GM21737 (cell line): ENCODE results near the gene G6PC3.

Experiments used
- ATAC-seq: cut with Tn5 transposase; IDR thresholded peaks from one replicate; pipeline ENCODE4 v1.9.1; 2021; ENCODE audit warnings: mild to moderate bottlenecking, moderate library complexity; ENCODE audit not compliant: unreplicated experiment

Gene G6PC3

GRCh38 chr17:44059101-44059892 lies 11.2 kb upstream of the G6PC3 start:
- no peak for ATAC-seq

- ATAC-seq, result no peak
Observed at GRCh38 chr17:44061446-44061845, 9.1 kb upstream of the G6PC3 start.

- ATAC-seq, result no peak
Observed at GRCh38 chr17:44062871-44063270, 7.7 kb upstream of the G6PC3 start.

- no peak for ATAC-seq
Observed at GRCh38 chr17:44063704-44064639, 6.6 kb upstream of the G6PC3 start.

- ATAC-seq, result no peak
Observed at GRCh38 chr17:44065668-44066203, 4.8 kb upstream of the G6PC3 start.

DNA sequence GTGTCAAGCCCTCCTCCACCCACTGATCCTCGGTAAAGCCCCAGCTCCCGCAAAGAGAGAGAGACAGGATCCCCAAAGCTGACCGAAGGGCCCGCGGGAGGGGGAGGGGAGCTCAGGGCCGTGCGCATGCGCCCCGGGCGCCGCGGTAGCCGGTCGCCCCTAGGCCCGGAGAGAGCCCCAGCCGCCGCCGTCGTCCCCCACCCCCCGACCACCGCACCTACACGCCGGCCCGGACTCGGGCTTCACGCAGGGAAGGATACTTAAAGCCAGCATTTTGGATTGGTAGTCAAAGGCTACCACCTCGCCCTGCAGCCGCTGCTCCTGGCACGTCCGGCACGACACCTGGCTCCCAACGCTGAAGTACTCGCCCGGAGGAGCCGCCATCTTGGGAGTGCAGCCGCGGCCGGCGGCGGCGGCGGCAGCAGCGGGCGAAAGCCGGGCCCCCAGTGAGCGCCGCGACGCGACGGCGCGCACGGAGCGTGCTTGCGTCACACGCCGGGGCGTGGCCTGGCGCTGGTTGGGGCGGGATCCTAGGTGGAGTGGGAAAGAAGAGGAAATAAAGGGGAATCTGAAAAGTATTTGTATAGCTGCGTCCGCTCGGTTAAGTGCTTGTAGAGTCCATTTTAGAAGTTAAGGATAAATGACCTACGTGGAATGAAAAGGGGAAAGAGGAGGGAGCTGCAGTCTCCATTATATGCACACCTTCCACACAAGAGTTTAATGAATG lies 4.2 kb upstream of the G6PC3 start, which contains the start of gene LSM12:
Gene LSM12, minus strand, starts transcription at position 468 of the 727 bp plus-strand sequence. Its CDS starts 84 bp downstream, at position 384.
- ATAC-seq, result peak; percentile 58

DNA sequence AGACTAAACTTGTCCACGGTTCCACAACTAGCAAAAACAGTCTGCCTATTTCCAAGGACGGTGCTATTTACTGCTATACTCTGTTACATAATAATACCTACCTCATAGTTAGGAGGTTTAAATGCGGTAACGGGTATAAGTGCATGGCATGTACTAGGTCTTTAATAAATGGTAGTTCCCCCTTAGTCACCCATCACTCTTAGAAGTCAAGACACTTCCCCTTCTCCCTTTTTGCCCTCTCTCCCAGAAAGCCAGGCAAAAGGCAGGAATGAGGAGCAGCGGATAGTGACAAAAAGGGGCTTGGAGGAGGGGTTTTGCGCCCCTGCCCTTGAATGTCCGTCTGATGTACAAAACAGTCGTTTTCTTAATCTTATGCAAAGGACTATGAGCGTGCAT lies 3.0 kb upstream of the G6PC3 start:
- ATAC-seq, result no peak

DNA sequence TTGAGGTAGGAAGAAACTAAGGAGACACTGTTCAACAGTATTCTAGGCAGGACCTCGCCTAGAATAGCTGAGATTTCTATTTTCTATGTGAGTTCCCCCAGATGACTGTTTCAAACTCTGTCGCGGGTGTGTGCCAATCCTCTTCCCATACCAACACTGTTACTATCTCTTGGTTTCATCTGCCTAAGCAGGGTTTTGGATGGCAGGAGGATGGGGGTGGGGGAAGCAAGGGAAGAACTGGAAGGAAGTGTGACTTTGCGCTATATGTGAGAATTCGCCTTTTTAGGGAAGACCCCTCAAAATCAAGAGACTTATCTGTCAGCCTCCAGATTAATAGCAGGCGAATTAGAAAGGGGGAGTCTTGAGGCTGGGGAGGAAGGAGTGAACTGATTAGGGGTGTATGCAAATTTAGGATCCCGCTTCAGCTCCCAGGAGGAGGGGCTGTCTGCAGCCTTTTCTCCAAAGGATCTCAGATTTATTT lies 521 bp upstream of the G6PC3 start:
- ATAC-seq, result no peak

DNA sequence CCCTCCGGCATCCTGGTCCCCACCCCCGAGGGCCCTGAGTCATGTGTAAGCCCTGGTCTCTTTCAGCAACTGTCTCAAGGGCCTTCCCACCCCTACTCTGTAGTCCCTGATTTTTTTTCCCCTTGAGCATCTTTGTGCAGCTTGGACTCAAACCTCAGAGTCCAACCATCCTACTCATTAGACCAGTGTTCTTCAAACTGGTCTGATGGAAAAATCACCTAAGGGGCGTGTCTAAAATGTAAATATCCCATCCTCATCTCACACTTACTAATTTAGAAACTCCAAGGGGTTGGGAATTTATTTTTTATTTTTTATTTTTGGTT lies 624 bp downstream of the G6PC3 start:
- ATAC-seq, result no peak

- ATAC-seq, result no peak
Observed at GRCh38 chr17:44071772-44072171, 1.2 kb downstream of the G6PC3 start.

- no peak for ATAC-seq
Observed at GRCh38 chr17:44074231-44074910, 3.8 kb downstream of the G6PC3 start.

DNA sequence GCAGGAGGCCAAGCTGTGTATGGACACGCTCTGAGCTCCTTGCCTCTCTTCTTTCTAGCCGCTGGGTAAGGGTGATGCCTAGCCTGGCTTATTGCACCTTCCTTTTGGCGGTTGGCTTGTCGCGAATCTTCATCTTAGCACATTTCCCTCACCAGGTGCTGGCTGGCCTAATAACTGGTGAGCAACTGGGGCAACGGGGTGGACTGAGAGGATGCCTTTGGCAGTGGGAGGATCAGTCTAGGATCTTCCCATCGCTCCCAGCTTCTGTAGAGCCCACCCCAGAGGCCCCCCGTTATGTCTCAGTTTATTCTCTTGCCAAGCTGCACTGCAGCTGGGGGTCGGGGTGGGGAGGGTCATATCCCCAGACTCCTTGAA lies 4.4 kb downstream of the G6PC3 start:
- no peak for ATAC-seq

DNA sequence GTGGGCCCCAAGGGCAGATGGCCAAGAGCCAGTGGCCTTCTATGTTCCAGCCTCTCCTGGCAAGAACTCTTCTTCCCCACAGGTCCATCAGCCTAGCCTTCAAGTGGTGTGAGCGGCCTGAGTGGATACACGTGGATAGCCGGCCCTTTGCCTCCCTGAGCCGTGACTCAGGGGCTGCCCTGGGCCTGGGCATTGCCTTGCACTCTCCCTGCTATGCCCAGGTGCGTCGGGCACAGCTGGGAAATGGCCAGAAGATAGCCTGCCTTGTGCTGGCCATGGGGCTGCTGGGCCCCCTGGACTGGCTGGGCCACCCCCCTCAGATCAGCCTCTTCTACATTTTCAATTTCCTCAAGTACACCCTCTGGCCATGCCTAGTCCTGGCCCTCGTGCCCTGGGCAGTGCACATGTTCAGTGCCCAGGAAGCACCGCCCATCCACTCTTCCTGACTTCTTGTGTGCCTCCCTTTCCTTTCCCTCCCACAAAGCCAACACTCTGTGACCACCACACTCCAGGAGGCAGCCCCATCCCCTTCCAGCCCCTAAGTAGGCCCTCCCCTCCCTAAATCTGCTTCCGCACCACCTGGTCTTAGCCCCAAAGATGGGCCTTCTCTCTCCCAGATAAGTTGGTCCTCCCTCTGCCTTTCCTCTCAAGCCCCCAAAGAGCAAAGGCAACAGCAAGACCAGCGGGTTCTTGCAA lies 5.2 kb downstream of the G6PC3 start:
- no peak for ATAC-seq

DNA sequence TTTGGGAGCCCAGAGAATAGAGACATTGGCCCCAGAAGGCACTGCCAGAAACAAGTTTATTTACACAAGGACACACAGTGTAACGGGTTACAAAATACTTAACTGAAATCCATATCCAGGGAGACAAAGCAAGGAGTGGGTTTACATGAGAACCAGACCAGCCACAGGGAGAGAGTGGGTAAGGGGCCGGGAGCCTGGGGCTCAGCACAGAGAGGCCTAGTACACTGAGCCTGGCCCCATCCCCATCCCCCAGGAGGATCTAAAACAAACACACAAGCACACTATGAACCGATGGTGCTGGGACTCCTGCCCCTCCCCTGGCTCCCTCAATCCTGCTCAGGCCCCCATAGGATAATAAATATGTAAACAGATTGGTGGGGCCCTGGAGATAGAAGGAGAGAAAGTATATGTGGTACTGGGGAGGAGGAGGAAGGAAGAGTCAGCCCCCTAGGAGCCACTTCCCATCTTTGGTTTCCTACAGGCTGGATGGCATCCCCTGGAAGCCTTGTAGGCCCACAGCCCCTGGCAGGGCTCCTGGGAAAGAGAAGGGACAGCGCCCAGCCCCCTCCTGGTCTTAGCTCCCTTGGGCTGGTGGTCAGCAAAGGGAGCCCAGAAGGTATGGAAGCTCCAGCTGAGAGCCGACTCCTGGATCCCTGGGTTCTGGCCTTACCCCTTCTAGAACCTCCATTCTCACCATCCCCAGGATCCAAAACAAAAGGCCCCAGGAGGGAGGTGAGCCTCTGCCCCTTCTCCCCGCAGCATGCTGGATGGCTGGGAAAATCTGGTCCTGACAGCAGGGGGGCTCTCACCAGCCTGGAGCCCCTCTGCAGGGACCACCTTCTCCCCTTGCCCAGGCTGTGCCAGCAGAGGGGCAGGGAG lies 6.4 kb downstream of the G6PC3 start:
- ATAC-seq, result no peak

GRCh38 chr17:44077595-44077909 lies 7.0 kb downstream of the G6PC3 start:
- ATAC-seq, result no peak

- no peak for ATAC-seq
Observed at GRCh38 chr17:44078412-44078811, 7.9 kb downstream of the G6PC3 start.

- ATAC-seq, result no peak
Observed at GRCh38 chr17:44079877-44080821, 9.6 kb downstream of the G6PC3 start.

DNA sequence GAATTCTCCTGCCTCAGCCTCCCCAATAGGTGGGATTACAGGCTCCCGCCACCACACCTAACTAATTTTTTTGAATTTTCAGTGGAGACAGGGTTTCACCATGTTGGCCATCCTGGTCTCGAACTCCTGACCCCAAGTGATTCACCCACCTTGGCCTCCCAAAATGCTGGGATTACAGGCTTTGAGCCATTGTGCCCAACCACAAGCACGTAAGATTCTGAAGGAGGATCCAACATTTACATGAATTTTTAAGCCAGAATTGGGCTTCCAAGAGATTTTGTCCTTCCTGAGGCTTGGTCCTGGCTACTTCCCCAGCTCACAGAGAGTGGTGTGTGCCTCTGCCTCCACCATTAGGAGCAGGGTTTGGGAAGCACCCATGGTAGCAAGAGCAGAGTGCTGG lies 11.1 kb downstream of the G6PC3 start:
- no peak for ATAC-seq
